Thyroid gland (tissue), 4 donors: ENCODE data around the gene ST8SIA1.

Experiments used
- CTCF ChIP-seq, 6 experiments: fragments of 200-600 bp in 3 of 6; fragments of 450-650 bp in 3 of 6; sonication (generic) in 3 of 6; IDR thresholded peaks; one replicate each; pipeline ENCODE4 v1.5.1; 2016 to 2019; ENCODE audit warnings: antibody characterized with exemption in 6 of 6, mild to moderate bottlenecking in 2 of 6, inconsistent platforms in 1 of 6, moderate library complexity in 1 of 6
- POLR2A ChIP-seq, 2 donors: fragments of 450-650 bp; IDR thresholded peaks; one replicate each; pipeline ENCODE4 v1.6.1; 2017; ENCODE audit warnings: antibody characterized with exemption in 2 of 2, mild to moderate bottlenecking in 2 of 2, moderate library complexity in 1 of 2

- TF ChIP-seq CTCF (IDR thresholded peaks at IDR 0.05): no peak
- no peak for TF ChIP-seq POLR2A (IDR thresholded peaks at IDR 0.05)
Observed at GRCh38 chr12:22264380-22264779, 70.1 kb downstream of the ST8SIA1 start.
